SK-N-SH (cell line): ENCODE measurements around the gene RNF212. TPM values are rescaled to one million over a fixed set of nuclear protein-coding genes. Genes with fewer than 3 reads are reported as not detected.

ENCODE experiments used
- CTCF ChIA-PET: fragments of 300-600, 350-600 bp; formaldehyde crosslinking; extraction: SDS; loops from one replicate; lab custom pipeline; 2021; lab: Yijun Ruan, JAX
- POLR2A ChIA-PET: fragments of 350-600 bp; sonication (Branson Sonifier 250); formaldehyde crosslinking; extraction: SDS; loops from one replicate; lab custom pipeline; 2020; ENCODE audit warnings: antibody characterized with exemption, inconsistent platforms; lab: Yijun Ruan, JAX
- DNase-seq: peaks from one replicate; pipeline ENCODE4 v3.0.0; 2012
- H2AFZ ChIP-seq: fragments of 200-600 bp; sonication (generic); 2 replicates; pipeline ENCODE4 v1.8.1; 2016; ENCODE audit warnings: antibody characterized with exemption, mild to moderate bottlenecking, low read depth
- H3F3A ChIP-seq: fragments of 200-600 bp; sonication (generic); replicated peaks from 2 replicates; pipeline ENCODE3; 2016; ENCODE audit warnings: antibody characterized with exemption, mild to moderate bottlenecking; ENCODE audit not compliant: insufficient read depth
- H3K27ac ChIP-seq, 2 experiments: fragments of 200-500 bp in 1 of 2; fragments of 200-600 bp in 1 of 2; sonication (Bioruptor generic) in 1 of 2; sonication (generic), shearing (Covaris generic) in 1 of 2; 2 replicates each; pipeline versions ENCODE4 v1.5.1 to v1.6.1; 2014 to 2016; ENCODE audit warnings: low read depth in 2 of 2, inconsistent platforms in 1 of 2, low read length in 1 of 2, mild to moderate bottlenecking in 1 of 2, mixed read lengths in 1 of 2
- H3K27me3 ChIP-seq: fragments of 200-600 bp; sonication (generic), shearing (Covaris generic); 2 replicates; pipeline ENCODE4 v1.6.1; 2016; ENCODE audit warnings: mixed run types; ENCODE audit not compliant: insufficient read depth
- H3K36me3 ChIP-seq, 2 experiments: fragments of 200-500 bp in 1 of 2; fragments of 200-600 bp in 1 of 2; sonication (Bioruptor generic) in 1 of 2; sonication (generic) in 1 of 2; replicated peaks in 1 of 2; 2 replicates each; pipeline versions ENCODE3 to v1.5.1; 2014 to 2016; ENCODE audit warnings: low read length in 1 of 2, mild to moderate bottlenecking in 1 of 2; ENCODE audit not compliant: insufficient read depth in 2 of 2, control insufficient read depth in 1 of 2
- H3K4me1 ChIP-seq, 2 experiments: fragments of 200-500 bp in 1 of 2; fragments of 200-600 bp in 1 of 2; sonication (Bioruptor generic) in 1 of 2; sonication (generic), shearing (Covaris generic) in 1 of 2; 2 replicates each; pipeline versions ENCODE4 v1.5.1 to v1.6.1; 2014 to 2016; ENCODE audit warnings: low read depth in 1 of 2, low read length in 1 of 2, mixed run types in 1 of 2; ENCODE audit not compliant: insufficient read depth in 2 of 2, control insufficient read depth in 1 of 2
- H3K4me2 ChIP-seq: fragments of 200-600 bp; sonication (generic), shearing (Covaris generic); 2 replicates; pipeline ENCODE4 v1.6.1; 2017; ENCODE audit warnings: mixed run types
- H3K4me3 ChIP-seq, 2 experiments: fragments of 200-500 bp in 1 of 2; fragments of 200-600 bp in 1 of 2; sonication (Bioruptor generic) in 1 of 2; sonication (generic), shearing (Covaris generic) in 1 of 2; 2 replicates each; pipeline versions ENCODE4 v1.5.1 to v1.8.1; 2014 to 2016; ENCODE audit warnings: low read depth in 2 of 2, inconsistent platforms in 1 of 2, low read length in 1 of 2, mild to moderate bottlenecking in 1 of 2, mixed read lengths in 1 of 2, moderate library complexity in 1 of 2
- H3K79me2 ChIP-seq: fragments of 200-600 bp; sonication (generic); 2 replicates; pipeline ENCODE4 v1.8.1; 2017; ENCODE audit warnings: mild to moderate bottlenecking; ENCODE audit not compliant: insufficient read depth
- H3K9ac ChIP-seq: fragments of 200-600 bp; sonication (generic); 2 replicates; pipeline ENCODE4 v1.6.1; 2017; ENCODE audit warnings: mixed run types
- H3K9me2 ChIP-seq: fragments of 200-600 bp; sonication (generic); 2 replicates; pipeline ENCODE4 v1.6.1; 2017; ENCODE audit warnings: mixed run types
- H3K9me3 ChIP-seq: fragments of 200-600 bp; sonication (generic); 2 replicates; pipeline ENCODE4 v1.6.1; 2017; ENCODE audit warnings: mixed run types, mild to moderate bottlenecking, moderate library complexity
- H4K20me1 ChIP-seq: fragments of 200-600 bp; sonication (generic); 2 replicates; pipeline ENCODE4 v1.6.1; 2017; ENCODE audit warnings: mild to moderate bottlenecking, mixed run types; ENCODE audit not compliant: insufficient read depth
- EP300 ChIP-seq, 2 experiments: IDR thresholded peaks; 2 replicates each; pipeline versions ENCODE4 v1.4.0 to v1.6.1; 2012; ENCODE audit warnings: borderline replicate concordance in 1 of 2, low read depth in 1 of 2, low read length in 1 of 2
- FOSL2 ChIP-seq: IDR thresholded peaks from 2 replicates; pipeline ENCODE4 v1.4.0; 2012; ENCODE audit warnings: low read depth, mild to moderate bottlenecking, moderate library complexity, borderline replicate concordance
- FOXJ3 ChIP-seq: sonication (generic); formaldehyde crosslinking; IDR thresholded peaks from 2 replicates; pipeline ENCODE4 v1.5.1; 2020; ENCODE audit warnings: mild to moderate bottlenecking, missing genetic modification reagents
- GATA2 ChIP-seq: sonication (generic); formaldehyde crosslinking; IDR thresholded peaks from 2 replicates; pipeline ENCODE4 v1.5.0; 2020; ENCODE audit warnings: mild to moderate bottlenecking, missing genetic modification reagents
- MXI1 ChIP-seq: IDR thresholded peaks from 2 replicates; pipeline ENCODE4 v1.6.1; 2012; ENCODE audit warnings: mild to moderate bottlenecking, low read depth, low read length, improper control_type of control experiment
- TAF1 ChIP-seq: IDR thresholded peaks from 2 replicates; pipeline ENCODE4 v1.6.1; 2012; ENCODE audit warnings: low read depth, mild to moderate bottlenecking, low read length, moderate library complexity, borderline replicate concordance
- whole genome bisulfite sequencing: methylation state at CpG from one replicate; pipeline ENCODE4 v1.1.6; 2017; ENCODE audit warnings: low lambda C conversion rate; 5-methylcytosine and 5-hydroxymethylcytosine counted together
- polyA plus RNA-seq, 3 experiments: library from polyadenylated mRNA; depleted of rRNA; stranded (reverse); fragments of >200 nt; gene quantifications; 2 replicates each; pipeline ENCODE4 v1.2.3, GENCODE V29; 2012

Gene RNF212
- polyA plus RNA-seq, 1 of the 3 experiments (the other 2 are of a cell fraction), result 7.0 TPM

GRCh38 chr4:1048773-1049590, 64.4 kb downstream of the RNF212 start:
- no peak overlapping the region for H3K27ac ChIP-seq
- TF ChIP-seq GATA2 (CRISPR knock-in tag), result no peak
- TF ChIP-seq FOSL2, result no peak
- TF ChIP-seq TAF1, result no peak
- no peak for TF ChIP-seq FOXJ3
- TF ChIP-seq MXI1, result no peak
- TF ChIP-seq, all 33 proteins: peak for 0
- Histone ChIP-seq H3K79me2 (no peaks in the 10 kb centered on the region), H2AFZ (no peak overlapping the region), H3K4me2 (no peak overlapping the region), H3K4me3 (no peak overlapping the region), H4K20me1 (no peaks in the 10 kb centered on the region), H3K9me3 (no peaks in the 10 kb centered on the region), H3K4me1 (peaks cover 0 to 20% of the 10 kb centered on the region in 2 experiments; a peak in 2 of 4 replicates), H3K9ac (no peak overlapping the region), H3K27me3 (peaks cover 55% of the 10 kb centered on the region), H3F3A (peaks cover 17% of the 10 kb centered on the region), H3K9me2 (no peaks in the 10 kb centered on the region), H3K36me3 (no peaks in the 10 kb centered on the region)
- WGBS, result 57% methylated on average over 13 of the region's 16 CpGs
- CTCF ChIA-PET, result no interaction called here
- DNase-seq, result peak; percentile 24
- POLR2A ChIA-PET, result no interaction called here

- Histone ChIP-seq H3K4me2 (peak overlapping the region; percentile 74; the same call in 1 of the 2 replicates), H3K79me2 (no peaks in the 10 kb centered on the region), H2AFZ (no peak overlapping the region), H3K36me3 (no peaks in the 10 kb centered on the region), H3K4me3 (no peak overlapping the region), H3K9ac (no peak overlapping the region), H3K9me3 (no peaks in the 10 kb centered on the region), H3K4me1 (peaks cover 2 to 25% of the 10 kb centered on the region in 2 experiments; a peak in 3 of 4 replicates), H3F3A (peaks cover 17% of the 10 kb centered on the region), H3K27ac (no peak overlapping the region), H3K27me3 (peaks cover 49% of the 10 kb centered on the region), H4K20me1 (no peaks in the 10 kb centered on the region), H3K9me2 (no peaks in the 10 kb centered on the region)
- WGBS, result 53% methylated on average over 20 of the region's 34 CpGs
- DNase-seq, result peak; percentile 21
- POLR2A ChIA-PET, result no interaction called here
- TF ChIP-seq EP300 (IDR thresholded peaks at IDR 0.05; ENCODE audit: borderline replicate concordance in 1 of 2, low read depth in 1 of 2, low read length in 1 of 2), result no peak
- CTCF ChIA-PET, result no interaction called here
Observed at GRCh38 chr4:1047976-1048772, 65.2 kb downstream of the RNF212 start.
